DND-41 (cell line): ENCODE data around the gene ZDHHC14.

Experiments
- ATAC-seq: fragments of 200-7000 bp; cut with Tn5 transposase; 3 replicates; pipeline ENCODE4 v1.9.1; 2021; ENCODE audit warnings: low read depth; ENCODE audit not compliant: insufficient read depth
- DNase-seq: peaks from one replicate; pipeline ENCODE4 v3.0.0-alpha.2; 2020
- H2AFZ ChIP-seq: 2 replicates; pipeline ENCODE4 v1.6.0; 2012; ENCODE audit warnings: low read depth, low read length
- H3K27ac ChIP-seq: 2 replicates; pipeline ENCODE4 v1.5.1; 2012; ENCODE audit warnings: low read length, inconsistent platforms
- H3K27me3 ChIP-seq: fragments of 200-600 bp; sonication (generic); 2 replicates; pipeline ENCODE4 v1.6.0; 2012; ENCODE audit warnings: low read length, mild to moderate bottlenecking, inconsistent platforms; ENCODE audit not compliant: insufficient read depth, poor library complexity
- H3K36me3 ChIP-seq: 2 replicates; pipeline ENCODE4 v1.5.1; 2012; ENCODE audit warnings: low read length, inconsistent platforms; ENCODE audit not compliant: insufficient read depth
- H3K4me1 ChIP-seq: 2 replicates; pipeline ENCODE4 v1.5.1; 2012; ENCODE audit warnings: mild to moderate bottlenecking, low read length; ENCODE audit not compliant: insufficient read depth
- H3K4me2 ChIP-seq: 2 replicates; pipeline ENCODE4 v1.6.0; 2012; ENCODE audit warnings: mild to moderate bottlenecking, moderate library complexity, low read length, inconsistent platforms; ENCODE audit not compliant: insufficient read depth
- H3K4me3 ChIP-seq, 2 experiments: fragments of 200-600 bp in 1 of 2; shearing (Covaris generic) in 1 of 2; 2 replicates each; pipeline ENCODE4 v1.5.1; 2012 to 2016; ENCODE audit warnings: inconsistent platforms in 2 of 2, low read length in 2 of 2, mild to moderate bottlenecking in 2 of 2, low read depth in 1 of 2, moderate library complexity in 1 of 2
- H3K79me2 ChIP-seq: 2 replicates; pipeline ENCODE4 v1.6.0; 2012; ENCODE audit warnings: low read length, inconsistent platforms; ENCODE audit not compliant: insufficient read depth
- H3K9ac ChIP-seq: 2 replicates; pipeline ENCODE4 v1.6.0; 2012; ENCODE audit warnings: low read depth, mild to moderate bottlenecking, inconsistent platforms, low read length, moderate library complexity
- H3K9me3 ChIP-seq: 2 replicates; pipeline ENCODE4 v1.5.1; 2012; ENCODE audit warnings: low read length, moderate library complexity, mild to moderate bottlenecking, inconsistent platforms; ENCODE audit not compliant: insufficient read depth, severe bottlenecking
- H4K20me1 ChIP-seq: 2 replicates; pipeline ENCODE4 v1.6.0; 2012; ENCODE audit warnings: low read length; ENCODE audit not compliant: insufficient read depth
- EZH2 ChIP-seq: IDR thresholded peaks from 3 replicates; pipeline ENCODE4 v1.6.1; 2012; ENCODE audit warnings: borderline replicate concordance, low read depth, mild to moderate bottlenecking, moderate library complexity, low read length, inconsistent platforms; ENCODE audit not compliant: severe bottlenecking
- TF ChIP-seq, protein P1 (sequence below): IDR thresholded peaks from 2 replicates; pipeline ENCODE4 v1.5.1; 2012; ENCODE audit warnings: borderline replicate concordance, low read length, moderate library complexity, mild to moderate bottlenecking; ENCODE audit not compliant: poor library complexity, severe bottlenecking; ENCODE audit errors: extremely low read depth

ZDHHC14 gene

GRCh38 chr6:157660414-157660813 lies 279.4 kb downstream of the ZDHHC14 start:
- no peak overlapping the region for H3K4me2 ChIP-seq
- no peak overlapping the region for H3K9ac ChIP-seq
- no peaks in the 10 kb centered on the region for H4K20me1 ChIP-seq
- no peaks in the 10 kb centered on the region for H3K79me2 ChIP-seq
- peaks cover 4% of the 10 kb centered on the region for H3K27me3 ChIP-seq
- ATAC-seq (no peak), DNase-seq (no peak)
- no peaks in the 10 kb centered on the region for H3K36me3 ChIP-seq
- no peaks in the 10 kb centered on the region for H3K9me3 ChIP-seq
- TF ChIP-seq EZH2: no peak
- TF ChIP-seq, protein P1, sequence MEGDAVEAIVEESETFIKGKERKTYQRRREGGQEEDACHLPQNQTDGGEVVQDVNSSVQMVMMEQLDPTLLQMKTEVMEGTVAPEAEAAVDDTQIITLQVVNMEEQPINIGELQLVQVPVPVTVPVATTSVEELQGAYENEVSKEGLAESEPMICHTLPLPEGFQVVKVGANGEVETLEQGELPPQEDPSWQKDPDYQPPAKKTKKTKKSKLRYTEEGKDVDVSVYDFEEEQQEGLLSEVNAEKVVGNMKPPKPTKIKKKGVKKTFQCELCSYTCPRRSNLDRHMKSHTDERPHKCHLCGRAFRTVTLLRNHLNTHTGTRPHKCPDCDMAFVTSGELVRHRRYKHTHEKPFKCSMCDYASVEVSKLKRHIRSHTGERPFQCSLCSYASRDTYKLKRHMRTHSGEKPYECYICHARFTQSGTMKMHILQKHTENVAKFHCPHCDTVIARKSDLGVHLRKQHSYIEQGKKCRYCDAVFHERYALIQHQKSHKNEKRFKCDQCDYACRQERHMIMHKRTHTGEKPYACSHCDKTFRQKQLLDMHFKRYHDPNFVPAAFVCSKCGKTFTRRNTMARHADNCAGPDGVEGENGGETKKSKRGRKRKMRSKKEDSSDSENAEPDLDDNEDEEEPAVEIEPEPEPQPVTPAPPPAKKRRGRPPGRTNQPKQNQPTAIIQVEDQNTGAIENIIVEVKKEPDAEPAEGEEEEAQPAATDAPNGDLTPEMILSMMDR: no peak
- no peaks in the 10 kb centered on the region for H3K4me1 ChIP-seq
- H3K27ac ChIP-seq: no peak overlapping the region
- no peak overlapping the region for H3K4me3 ChIP-seq
- H2AFZ ChIP-seq: no peak overlapping the region

DNA sequence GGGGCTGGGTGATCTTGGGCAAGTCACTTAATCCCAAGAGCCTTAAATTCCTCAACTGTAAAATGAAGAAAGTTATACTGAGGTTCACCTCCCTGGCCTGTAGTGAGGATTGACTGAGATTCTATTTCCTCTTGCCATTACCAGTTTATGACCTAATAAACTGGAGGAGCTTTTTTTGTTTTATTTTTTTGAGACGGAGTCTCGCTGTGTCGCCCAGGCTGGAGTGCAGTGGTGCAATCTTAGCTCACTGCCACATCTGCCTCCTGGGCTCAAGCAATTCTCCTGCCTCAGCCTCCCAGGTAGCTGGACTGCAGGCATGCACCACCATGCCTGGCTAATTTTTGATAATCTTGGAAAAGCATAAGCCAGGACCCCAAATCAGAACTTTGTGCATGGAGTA lies 280.7 kb downstream of the ZDHHC14 start:
- no peak overlapping the region for H3K27ac ChIP-seq
- no peak for TF ChIP-seq EZH2
- TF ChIP-seq, protein P1: no peak
- no peak overlapping the region for H3K9ac ChIP-seq
- H3K36me3 ChIP-seq: no peaks in the 10 kb centered on the region
- H3K4me1 ChIP-seq: no peaks in the 10 kb centered on the region
- no peak overlapping the region for H3K4me2 ChIP-seq
- no peak for DNase-seq
- ATAC-seq: no peak
- H2AFZ ChIP-seq: no peak overlapping the region
- no peaks in the 10 kb centered on the region for H4K20me1 ChIP-seq
- peaks cover 11% of the 10 kb centered on the region for H3K27me3 ChIP-seq
- H3K9me3 ChIP-seq: no peaks in the 10 kb centered on the region
- H3K79me2 ChIP-seq: no peaks in the 10 kb centered on the region
- no peak overlapping the region for H3K4me3 ChIP-seq

DNA sequence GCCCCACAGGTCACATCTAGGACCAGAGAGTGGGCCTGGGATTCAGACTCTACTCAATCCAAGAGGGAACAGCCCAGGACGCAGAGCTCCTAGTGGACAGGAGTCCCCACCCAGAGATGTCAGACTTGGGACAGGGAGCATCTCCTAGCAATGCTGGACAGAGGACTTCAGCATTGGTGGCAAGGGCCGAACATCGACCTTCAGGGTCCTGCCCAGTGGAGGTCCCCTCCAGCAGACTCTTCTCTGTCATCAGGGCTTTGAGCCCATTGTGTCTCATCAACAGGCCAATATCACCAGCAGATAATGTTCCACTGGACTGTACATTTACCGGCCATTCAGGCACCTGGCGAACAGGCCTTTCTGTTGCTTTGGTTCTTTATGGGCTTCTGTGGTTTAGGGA lies 282.3 kb downstream of the ZDHHC14 start:
- no peak for DNase-seq
- H3K27ac ChIP-seq: no peak overlapping the region
- no peak overlapping the region for H3K9ac ChIP-seq
- ATAC-seq: no peak
- no peaks in the 10 kb centered on the region for H3K36me3 ChIP-seq
- H3K9me3 ChIP-seq: no peaks in the 10 kb centered on the region
- no peaks in the 10 kb centered on the region for H3K79me2 ChIP-seq
- H4K20me1 ChIP-seq: no peaks in the 10 kb centered on the region
- no peak overlapping the region for H3K4me2 ChIP-seq
- peaks cover 20% of the 10 kb centered on the region for H3K27me3 ChIP-seq
- no peaks in the 10 kb centered on the region for H3K4me1 ChIP-seq
- no peak overlapping the region for H3K4me3 ChIP-seq
- no peak overlapping the region for H2AFZ ChIP-seq
- TF ChIP-seq EZH2: no peak
- TF ChIP-seq, protein P1: no peak

DNA sequence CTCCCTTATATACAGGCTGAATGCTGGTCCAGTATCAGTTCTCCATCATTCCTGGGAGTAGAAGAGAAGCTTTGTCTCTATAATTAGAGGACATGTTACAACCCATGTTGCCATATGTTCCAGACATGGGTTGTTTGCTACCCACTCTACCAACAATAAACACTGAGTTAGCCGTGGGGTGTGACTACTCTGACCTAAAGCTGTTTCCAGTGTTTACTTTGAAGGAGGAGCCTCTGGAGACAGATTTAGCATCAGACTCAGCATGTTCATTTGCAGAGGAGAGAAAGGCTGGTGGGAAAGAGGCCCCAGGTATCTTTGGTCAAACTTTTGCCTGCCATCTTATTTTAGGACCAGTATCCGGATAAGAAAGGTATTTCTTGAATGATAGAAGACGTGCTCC lies 284.2 kb downstream of the ZDHHC14 start:
- H3K79me2 ChIP-seq: no peaks in the 10 kb centered on the region
- H3K9me3 ChIP-seq: no peaks in the 10 kb centered on the region
- H3K27me3 ChIP-seq: peaks cover 34% of the 10 kb centered on the region
- no peak overlapping the region for H3K4me3 ChIP-seq
- H4K20me1 ChIP-seq: no peaks in the 10 kb centered on the region
- H3K4me1 ChIP-seq: no peaks in the 10 kb centered on the region; the same call in 1 of the 2 replicates
- DNase-seq: no peak
- no peak overlapping the region for H3K4me2 ChIP-seq
- no peak for ATAC-seq
- TF ChIP-seq, protein P1: no peak
- no peak for TF ChIP-seq EZH2
- H3K36me3 ChIP-seq: no peaks in the 10 kb centered on the region
- no peak overlapping the region for H3K27ac ChIP-seq
- no peak overlapping the region for H3K9ac ChIP-seq
- no peak overlapping the region for H2AFZ ChIP-seq
